Osteoblast (primary cell): ENCODE results near the gene ADAM10. TPM values are rescaled to one million over a fixed set of nuclear protein-coding genes. Genes with fewer than 3 reads are reported as not detected.

ENCODE experiments used
- DNase-seq: peaks from one replicate; pipeline ENCODE4 v3.0.0; 2011; ENCODE audit warnings: low spot score, mixed read lengths; ENCODE audit not compliant: insufficient read length; ENCODE audit errors: missing footprints
- H2AFZ ChIP-seq: 2 replicates; pipeline ENCODE4 v1.6.0; 2011; ENCODE audit warnings: mild to moderate bottlenecking, low read length
- H3K27ac ChIP-seq: 2 replicates; pipeline ENCODE4 v1.5.1; 2011; ENCODE audit warnings: mild to moderate bottlenecking, low read depth, low read length, moderate library complexity
- H3K27me3 ChIP-seq: 2 replicates; pipeline ENCODE4 v1.6.0; 2012; ENCODE audit warnings: mild to moderate bottlenecking, control low read depth, inconsistent platforms, low read length, moderate library complexity; ENCODE audit not compliant: insufficient read depth
- H3K36me3 ChIP-seq: 2 replicates; pipeline ENCODE4 v1.5.1; 2011; ENCODE audit warnings: mild to moderate bottlenecking, low read length, control low read depth, moderate library complexity; ENCODE audit not compliant: insufficient read depth
- H3K4me1 ChIP-seq: 2 replicates; pipeline ENCODE4 v1.5.1; 2011; ENCODE audit warnings: mild to moderate bottlenecking, low read length, control low read depth, moderate library complexity; ENCODE audit not compliant: insufficient read depth
- H3K4me2 ChIP-seq: 2 replicates; pipeline ENCODE4 v1.6.0; 2011; ENCODE audit warnings: mild to moderate bottlenecking, low read length; ENCODE audit not compliant: insufficient read depth
- H3K4me3 ChIP-seq: fragments of 200-600 bp; sonication (generic); 3 replicates; pipeline ENCODE4 v1.5.1; 2012; ENCODE audit warnings: mild to moderate bottlenecking, low read length, inconsistent platforms; ENCODE audit not compliant: insufficient read depth
- H3K79me2 ChIP-seq: 2 replicates; pipeline ENCODE4 v1.6.0; 2012; ENCODE audit warnings: mild to moderate bottlenecking, low read length, control low read depth, inconsistent platforms; ENCODE audit not compliant: insufficient read depth
- H3K9me3 ChIP-seq: 2 replicates; pipeline ENCODE4 v1.5.1; 2011; ENCODE audit warnings: low read depth, low read length, control low read depth
- H4K20me1 ChIP-seq: 2 replicates; pipeline ENCODE4 v1.6.0; 2012; ENCODE audit warnings: mild to moderate bottlenecking, low read length, control low read depth; ENCODE audit not compliant: insufficient read depth
- CTCF ChIP-seq: IDR thresholded peaks from 2 replicates; pipeline ENCODE4 v1.5.1; 2011; ENCODE audit warnings: mild to moderate bottlenecking, low read depth, low read length, moderate library complexity; ENCODE audit errors: extremely low read depth
- total RNA-seq: library from RNA; depleted of rRNA; stranded (reverse); fragments of >200 nt; gene quantifications from 2 replicates; pipeline ENCODE4 v1.2.3, GENCODE V29; 2012

Gene ADAM10
- total RNA-seq, 1 donor, result 122 TPM

DNA sequence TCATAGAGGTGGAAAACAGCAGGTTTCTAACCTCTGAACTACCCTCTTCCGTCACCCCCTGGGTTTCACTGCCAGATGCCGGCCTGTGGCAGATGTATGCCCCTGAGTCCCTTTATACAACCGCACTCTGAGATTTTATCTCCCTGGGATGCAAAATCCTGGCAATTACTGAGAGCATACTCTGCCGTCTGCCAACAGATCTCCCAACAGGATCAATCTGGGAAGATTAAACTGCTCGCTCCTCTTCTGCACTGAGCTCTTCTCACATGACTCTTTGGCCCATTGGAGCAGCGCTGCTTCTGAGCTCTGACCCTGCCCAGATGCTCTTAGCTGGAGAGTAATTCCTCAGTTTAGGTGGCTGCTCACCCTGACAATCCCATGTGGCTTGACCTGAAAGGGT lies 184.5 kb downstream of the ADAM10 start:
- H3K27me3 ChIP-seq, result peaks cover 13% of the 10 kb centered on the region
- H3K4me1 ChIP-seq, result no peaks in the 10 kb centered on the region
- no peak overlapping the region for H3K27ac ChIP-seq
- no peaks in the 10 kb centered on the region for H3K79me2 ChIP-seq
- DNase-seq, result no peak
- no peak for TF ChIP-seq CTCF
- no peaks in the 10 kb centered on the region for H3K36me3 ChIP-seq
- no peaks in the 10 kb centered on the region for H4K20me1 ChIP-seq
- H3K4me3 ChIP-seq, result no peak overlapping the region
- H2AFZ ChIP-seq, result no peak overlapping the region
- no peak overlapping the region for H3K4me2 ChIP-seq
- H3K9me3 ChIP-seq, result no peaks in the 10 kb centered on the region

DNA sequence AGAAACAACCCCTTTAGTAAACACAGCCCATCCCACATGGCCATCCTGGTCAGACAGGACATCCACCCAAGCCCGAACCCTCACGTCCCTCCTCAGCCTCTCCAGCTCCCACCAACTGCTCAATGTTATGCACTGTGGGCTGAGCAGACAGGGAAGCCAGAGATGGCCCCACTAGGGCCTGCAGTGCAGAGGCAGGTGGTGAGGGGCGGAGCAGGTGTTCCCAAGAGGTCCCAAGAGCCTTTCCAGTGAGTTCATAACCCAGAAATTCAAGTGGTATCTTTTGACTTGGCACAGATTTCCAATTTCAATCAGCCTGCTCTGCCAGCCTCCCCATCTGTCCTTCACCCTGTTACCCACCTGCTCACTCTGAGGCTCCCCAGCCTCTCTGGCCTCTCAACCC lies 187.4 kb downstream of the ADAM10 start:
- no peak overlapping the region for H3K4me3 ChIP-seq
- no peaks in the 10 kb centered on the region for H3K4me1 ChIP-seq
- H3K79me2 ChIP-seq, result no peaks in the 10 kb centered on the region
- DNase-seq, result no peak
- H3K27me3 ChIP-seq, result peaks cover 13% of the 10 kb centered on the region
- H4K20me1 ChIP-seq, result no peaks in the 10 kb centered on the region
- no peak overlapping the region for H3K27ac ChIP-seq
- TF ChIP-seq CTCF, result no peak
- H3K36me3 ChIP-seq, result no peaks in the 10 kb centered on the region
- H2AFZ ChIP-seq, result no peak overlapping the region
- H3K4me2 ChIP-seq, result no peak overlapping the region
- H3K9me3 ChIP-seq, result no peaks in the 10 kb centered on the region

GRCh38 chr15:58561321-58561720 lies 188.2 kb downstream of the ADAM10 start:
- no peak overlapping the region for H3K4me3 ChIP-seq
- no peak overlapping the region for H3K4me2 ChIP-seq
- no peak overlapping the region for H2AFZ ChIP-seq
- no peaks in the 10 kb centered on the region for H3K79me2 ChIP-seq
- H3K4me1 ChIP-seq, result no peaks in the 10 kb centered on the region
- no peak for DNase-seq
- no peaks in the 10 kb centered on the region for H4K20me1 ChIP-seq
- TF ChIP-seq CTCF, result no peak
- H3K36me3 ChIP-seq, result no peaks in the 10 kb centered on the region
- H3K27ac ChIP-seq, result no peak overlapping the region
- H3K27me3 ChIP-seq, result peaks cover 11% of the 10 kb centered on the region
- H3K9me3 ChIP-seq, result no peaks in the 10 kb centered on the region

- Histone ChIP-seq H3K9me3 (no peaks in the 10 kb centered on the region), H3K79me2 (no peaks in the 10 kb centered on the region), H2AFZ (no peak overlapping the region), H3K36me3 (no peaks in the 10 kb centered on the region), H3K4me2 (no peak overlapping the region), H3K4me3 (no peak overlapping the region), H4K20me1 (no peaks in the 10 kb centered on the region), H3K27me3 (peaks cover 14% of the 10 kb centered on the region), H3K4me1 (no peaks in the 10 kb centered on the region), H3K27ac (no peak overlapping the region)
- TF ChIP-seq CTCF, result no peak
- DNase-seq, result no peak
Observed at GRCh38 chr15:58559904-58560588, 189.5 kb downstream of the ADAM10 start.
